Measurements from ENCODE around the gene IL23A. TPM values are rescaled to one million over a fixed set of nuclear protein-coding genes. Genes with fewer than 3 reads are reported as not detected.
"Not testable (repeated sequence)": the region's sequence is repeated elsewhere in the genome, so short reads cannot be mapped to it uniquely, and the experiment has no call there.

Gene IL23A
- total RNA-seq, 1 experiment from 2014 or later, result 2.0 TPM

GRCh38 chr12:56346675-56347074, 8.0 kb downstream of the IL23A start:
- Mint-ChIP-seq H3K4me1 (no peaks in the 10 kb centered on the region), H3K27ac (peak overlapping the region in 2 of 3 experiments; percentile 24 to 49; a peak in 2 of 7 replicates), H3K36me3 (ENCODE audit: insufficient read depth in 1 of 3, low read depth in 3 of 3) (peaks cover 15 to 82% (median 73%) of the 10 kb centered on the region in 3 experiments; a peak in 6 of 7 replicates), H3K9me3 (no peaks in the 10 kb centered on the region), H3K27me3 (ENCODE audit: low read depth) (no peaks in the 10 kb centered on the region), H3K4me3 (no peak overlapping the region)
- H3K14ac ChIP-seq (ENCODE audit: insufficient read depth, low read length), result no peak overlapping the region
- no peak overlapping the region for H3K4me2 ChIP-seq (ENCODE audit: insufficient read depth, insufficient read length, low read length)
- H3K27ac ChIP-seq (ENCODE audit: insufficient read length, low read depth, low read length), result no peak overlapping the region
- no peak overlapping the region for H2BK20ac ChIP-seq (ENCODE audit: low read depth, low read length, poor library complexity, severe bottlenecking)
- no peaks in the 10 kb centered on the region for H3K23me2 ChIP-seq (ENCODE audit: insufficient read length, low read depth, low read length, poor library complexity, severe bottlenecking)
- H4K5ac ChIP-seq (ENCODE audit: insufficient read length, low read depth, low read length), result no peak overlapping the region
- no peak overlapping the region for H2AFZ ChIP-seq (ENCODE audit: low read length)
- H3K4ac ChIP-seq (ENCODE audit: low read depth, low read length), result no peak overlapping the region
- no peaks in the 10 kb centered on the region for H3K79me1 ChIP-seq (ENCODE audit: insufficient read depth, low read depth, low read length, poor library complexity, severe bottlenecking)
- H3K18ac ChIP-seq (ENCODE audit: insufficient read length, low read depth, low read length), result no peak overlapping the region
- H2BK15ac ChIP-seq (ENCODE audit: low read depth, low read length), result no peak overlapping the region
- no peak overlapping the region for H2AK5ac ChIP-seq (ENCODE audit: insufficient read length, low read length)
- no peak overlapping the region for H2BK12ac ChIP-seq (ENCODE audit: insufficient read length, low read depth, low read length)
- H3K9ac ChIP-seq (ENCODE audit: extremely low read depth, insufficient read length, low read length), result no peak overlapping the region
- H3K9me3 ChIP-seq (ENCODE audit: control insufficient read depth, low read depth, low read length), result no peaks in the 10 kb centered on the region
- H3T11ph ChIP-seq (ENCODE audit: low read length), result no peak overlapping the region
- H3K23ac ChIP-seq (ENCODE audit: insufficient read length, low read depth, low read length), result no peak overlapping the region
- no peak overlapping the region for H4K91ac ChIP-seq (ENCODE audit: insufficient read length, low read depth, low read length)
- H2BK120ac ChIP-seq (ENCODE audit: low read depth, low read length, poor library complexity, severe bottlenecking), result no peak overlapping the region
- H3K56ac ChIP-seq (ENCODE audit: insufficient read length, low read depth, low read length), result no peak overlapping the region
- H2BK5ac ChIP-seq (ENCODE audit: insufficient read length, low read length), result no peak overlapping the region
- peak; percentile 57 for TF ChIP-seq CTCF (conservative IDR thresholded peaks at IDR 0.05)
- no CpG with 5 or more reads among the region's 7 CpGs for WGBS (ENCODE audit: extremely low coverage, insufficient read length, low lambda C conversion rate)
- no peaks in the 10 kb centered on the region for H3K79me2 ChIP-seq (ENCODE audit: insufficient read depth, low read length)
- no peaks in the 10 kb centered on the region for H3K4me1 ChIP-seq (ENCODE audit: insufficient read depth, low read length)
- H3K27me3 ChIP-seq (ENCODE audit: insufficient read depth, low read length), result no peaks in the 10 kb centered on the region
- H4K8ac ChIP-seq (replicated peaks; ENCODE audit: insufficient read length, low read depth, low read length), result no peak overlapping the region
- no peaks in the 10 kb centered on the region for H4K20me1 ChIP-seq (ENCODE audit: control insufficient read depth, insufficient read depth, insufficient read length)
- peak; percentile 78 for DNase-seq

- H3K27ac ChIP-seq (ENCODE audit: insufficient read length, low read depth, low read length); H3K27me3 ChIP-seq (ENCODE audit: insufficient read depth, low read length); H3K79me2 ChIP-seq (ENCODE audit: insufficient read depth, low read length); H3K23me2 ChIP-seq (ENCODE audit: insufficient read length, low read depth, low read length, poor library complexity, severe bottlenecking); H3K9me3 ChIP-seq (ENCODE audit: control insufficient read depth, low read depth, low read length); H3K56ac ChIP-seq (ENCODE audit: insufficient read length, low read depth, low read length); H3K9me3 Mint-ChIP-seq; H4K91ac ChIP-seq (ENCODE audit: insufficient read length, low read depth, low read length); H3K4me2 ChIP-seq (ENCODE audit: insufficient read depth, insufficient read length, low read length); H3K14ac ChIP-seq (ENCODE audit: insufficient read depth, low read length); H2BK120ac ChIP-seq (ENCODE audit: low read depth, low read length, poor library complexity, severe bottlenecking); H4K8ac ChIP-seq (replicated peaks; ENCODE audit: insufficient read length, low read depth, low read length); H3K4ac ChIP-seq (ENCODE audit: low read depth, low read length); H4K5ac ChIP-seq (ENCODE audit: insufficient read length, low read depth, low read length); H2BK15ac ChIP-seq (ENCODE audit: low read depth, low read length); H3K23ac ChIP-seq (ENCODE audit: insufficient read length, low read depth, low read length); H2AFZ ChIP-seq (ENCODE audit: low read length); H3K9ac ChIP-seq (ENCODE audit: extremely low read depth, insufficient read length, low read length); DNase-seq; H2BK12ac ChIP-seq (ENCODE audit: insufficient read length, low read depth, low read length); H4K20me1 ChIP-seq (ENCODE audit: control insufficient read depth, insufficient read depth, insufficient read length); H3T11ph ChIP-seq (ENCODE audit: low read length); H3K27me3 Mint-ChIP-seq (ENCODE audit: low read depth); H3K79me1 ChIP-seq (ENCODE audit: insufficient read depth, low read depth, low read length, poor library complexity, severe bottlenecking); H2BK20ac ChIP-seq (ENCODE audit: low read depth, low read length, poor library complexity, severe bottlenecking); H3K4me1 ChIP-seq (ENCODE audit: insufficient read depth, low read length); H3K18ac ChIP-seq (ENCODE audit: insufficient read length, low read depth, low read length); H2BK5ac ChIP-seq (ENCODE audit: insufficient read length, low read length); H3K4me1 Mint-ChIP-seq; H3K4me3 Mint-ChIP-seq; H2AK5ac ChIP-seq (ENCODE audit: insufficient read length, low read length): not testable (repeated sequence)
- no CpG with 5 or more reads among the region's 9 CpGs for WGBS (ENCODE audit: extremely low coverage, insufficient read length, low lambda C conversion rate)
- H3K36me3 Mint-ChIP-seq (ENCODE audit: insufficient read depth in 1 of 3, low read depth in 3 of 3), result peaks cover 15 to 83% (median 74%) of the 10 kb centered on the region in 3 experiments; a peak in 6 of 7 replicates
- 0 out of 7 replicates have a peak overlapping the region, but pooled peaks of 1 of the 3 experiments have one; percentile 34 for H3K27ac Mint-ChIP-seq
These were observed 8.6 kb downstream of the IL23A start for GRCh38 chr12:56347255-56347654.
